NCI-H1417 (cell line): ENCODE measurements around the gene PERM1.
"Not testable (repeated sequence)": the region's sequence is repeated elsewhere in the genome, so short reads cannot be mapped to it uniquely, and the experiment has no call there.

ENCODE experiments used
- DNase-seq, 3 experiments: peaks; one replicate each; lab custom pipeline; 2025; lab: John Stamatoyannopoulos, UW

Gene PERM1

GRCh38 chr1:1017397-1018320 is 35.8 kb upstream of the PERM1 start:
- not testable (repeated sequence) for DNase-seq

GRCh38 chr1:1014799-1015681 is 33.1 kb upstream of the PERM1 start:
- peak in 1 of 3 experiments; percentile 30 for DNase-seq

GRCh38 chr1:1013922-1014648 is 32.2 kb upstream of the PERM1 start:
- peak; percentile 44 to 72 (median 60) for DNase-seq

GRCh38 chr1:1013105-1013921 is 31.4 kb upstream of the PERM1 start, which contains the start of gene ISG15:
ISG15 (plus strand) TSS chr1:1013497; CDS start chr1:1013574, 77 bp downstream.
- DNase-seq, result peak; percentile 76 to 81 (median 76)

- not testable (repeated sequence) for DNase-seq
Measured at GRCh38 chr1:1012736-1013104, 30.8 kb upstream of the PERM1 start.

- no peak for DNase-seq
Measured at GRCh38 chr1:1011396-1011949, 29.6 kb upstream of the PERM1 start.

GRCh38 chr1:1010131-1010530 is 28.2 kb upstream of the PERM1 start:
- not testable (repeated sequence) for DNase-seq

GRCh38 chr1:1006305-1007159 is 24.6 kb upstream of the PERM1 start:
- DNase-seq, result no peak

- no peak for DNase-seq
Measured at GRCh38 chr1:1005774-1006304, 23.9 kb upstream of the PERM1 start.

- DNase-seq, result peak in 1 of 3 experiments; percentile 38
Measured at GRCh38 chr1:1004780-1005697, 23.1 kb upstream of the PERM1 start.

- no peak for DNase-seq
Measured at GRCh38 chr1:1004420-1004779, 22.5 kb upstream of the PERM1 start.

- DNase-seq, result no peak
Measured at GRCh38 chr1:1003618-1004419, 21.9 kb upstream of the PERM1 start.

- no peak for DNase-seq
Measured at GRCh38 chr1:1001057-1001783, 19.3 kb upstream of the PERM1 start.

GRCh38 chr1:1000357-1001056 is 18.6 kb upstream of the PERM1 start:
- peak in 2 of 3 experiments; percentile 82 to 87 for DNase-seq

GRCh38 chr1:999725-1000356 is 17.9 kb upstream of the PERM1 start, which contains the start of gene HES4:
HES4 (minus strand) TSS chr1:1000097; CDS start chr1:999973, 124 bp downstream.
- DNase-seq, result peak; percentile 48 to 87 (median 87)
